Spinal cord (tissue), 10 donors: ENCODE measurements around the gene FOXD2. TPM values are rescaled to one million over a fixed set of nuclear protein-coding genes. Genes with fewer than 3 reads are reported as not detected.
"Not testable (repeated sequence)": the region's sequence is repeated elsewhere in the genome, so short reads cannot be mapped to it uniquely, and the experiment has no call there.

Experiments used
- DNase-seq, 6 donors: peaks; one replicate each; pipeline versions ENCODE4 v3.0.0 to v3.0.0-alpha.2; 2013 to 2015; ENCODE audit warnings: low spot score in 6 of 6, low read depth in 4 of 6
- H3K27ac ChIP-seq: one replicate; pipeline ENCODE4 v1.5.1; 2013; ENCODE audit warnings: low read depth, low read length, control low read depth
- H3K27me3 ChIP-seq: one replicate; pipeline ENCODE4 v1.6.1; 2013; ENCODE audit warnings: low read length; ENCODE audit not compliant: control insufficient read depth, insufficient read depth
- H3K36me3 ChIP-seq: one replicate; pipeline ENCODE4 v1.6.1; 2013; ENCODE audit warnings: low read length; ENCODE audit not compliant: control insufficient read depth, insufficient read depth
- H3K4me1 ChIP-seq: one replicate; pipeline ENCODE4 v1.6.1; 2013; ENCODE audit warnings: low read length; ENCODE audit not compliant: control insufficient read depth, insufficient read depth
- H3K4me3 ChIP-seq: one replicate; pipeline ENCODE4 v1.5.1; 2013; ENCODE audit warnings: low read depth, low read length, control low read depth
- H3K9me3 ChIP-seq: one replicate; pipeline ENCODE4 v1.6.1; 2013; ENCODE audit warnings: low read length; ENCODE audit not compliant: control insufficient read depth, insufficient read depth
- WGBS: methylation state at CpG from one replicate; pipeline ENCODE4 v1.1.5; 2013; ENCODE audit warnings: missing lambda C conversion rate; ENCODE audit not compliant: insufficient coverage; 5-methylcytosine and 5-hydroxymethylcytosine counted together
- polyA plus RNA-seq, 2 donors: library from polyadenylated mRNA; unstranded; fragments of 120-200 nt; gene quantifications; one replicate each; pipeline ENCODE4 v1.2.1, GENCODE V29; 2013; ENCODE audit not compliant: insufficient read length in 2 of 2
- total RNA-seq, 2 donors: library from RNA; depleted of rRNA in 1 of 2; stranded (reverse); fragments of 120-200 nt in 1 of 2; fragments of >200 nt in 1 of 2; gene quantifications; one replicate each; pipeline versions ENCODE4 v1.2.3 to v1.2.4, GENCODE V29; 2013 to 2014
- donor health status: healthy.

The FOXD2 gene
- total and polyA plus RNA-seq, 4 donors, result 0.36 to 14.3 (median 3.3) TPM

GRCh38 chr1:47457547-47457946 is 19.7 kb downstream of the FOXD2 start:
- 86% methylated on average over 11 of the region's 16 CpGs for WGBS
- H3K27me3 ChIP-seq, result peaks cover 36% of the 10 kb centered on the region

GRCh38 chr1:47459253-47459788 is 21.5 kb downstream of the FOXD2 start:
- peaks cover 4% of the 10 kb centered on the region for H3K4me1 ChIP-seq
- H3K27ac ChIP-seq, result no peak overlapping the region
- DNase-seq, result peak in 1 of 6 donors; percentile 66
- 22% methylated on average over 6 of the region's 11 CpGs for WGBS
- H3K27me3 ChIP-seq, result peaks cover 44% of the 10 kb centered on the region
- H3K36me3 ChIP-seq, result no peaks in the 10 kb centered on the region
- no peaks in the 10 kb centered on the region for H3K9me3 ChIP-seq
- H3K4me3 ChIP-seq, result no peak overlapping the region

More at GRCh38 chr1:47457547-47457946, 19.7 kb downstream of the FOXD2 start:
- not testable (repeated sequence) for DNase-seq, H3K9me3 ChIP-seq, H3K27ac ChIP-seq, H3K4me3 ChIP-seq, H3K36me3 ChIP-seq, H3K4me1 ChIP-seq

GRCh38 chr1:47460040-47460439 is 22.2 kb downstream of the FOXD2 start:
- Histone ChIP-seq H3K4me1 (peaks cover 4% of the 10 kb centered on the region), H3K36me3 (no peaks in the 10 kb centered on the region), H3K4me3 (no peak overlapping the region), H3K27me3 (peaks cover 42% of the 10 kb centered on the region), H3K9me3 (no peaks in the 10 kb centered on the region), H3K27ac (no peak overlapping the region)
- 0% methylated on average over 2 of the region's 5 CpGs for WGBS
- no peak for DNase-seq

GRCh38 chr1:47460456-47460855 is 22.6 kb downstream of the FOXD2 start:
- Histone ChIP-seq H3K4me1 (peaks cover 4% of the 10 kb centered on the region), H3K4me3 (no peak overlapping the region), H3K36me3 (no peaks in the 10 kb centered on the region), H3K27ac (no peak overlapping the region), H3K27me3 (peaks cover 42% of the 10 kb centered on the region), H3K9me3 (no peaks in the 10 kb centered on the region)
- no peak for DNase-seq

GRCh38 chr1:47465605-47466004 is 27.8 kb downstream of the FOXD2 start:
- 68% methylated on average over 3 of the region's 3 CpGs for WGBS
- H3K4me3 ChIP-seq, result no peak overlapping the region
- no peaks in the 10 kb centered on the region for H3K9me3 ChIP-seq
- no peaks in the 10 kb centered on the region for H3K36me3 ChIP-seq
- DNase-seq, result peak in 1 of 6 donors; percentile 47
- no peak overlapping the region for H3K27ac ChIP-seq
- H3K27me3 ChIP-seq, result peaks cover 25% of the 10 kb centered on the region
- H3K4me1 ChIP-seq, result peaks cover 8% of the 10 kb centered on the region

- H3K36me3 ChIP-seq, result no peaks in the 10 kb centered on the region
- peaks cover 8% of the 10 kb centered on the region for H3K4me1 ChIP-seq
- WGBS, result 15% methylated on average over 3 of the region's 4 CpGs
- H3K27me3 ChIP-seq, result peaks cover 4% of the 10 kb centered on the region
- H3K27ac ChIP-seq, result no peak overlapping the region
- peak in 2 of 6 donors; percentile 47 to 65 for DNase-seq
- H3K4me3 ChIP-seq, result no peak overlapping the region
- H3K9me3 ChIP-seq, result no peaks in the 10 kb centered on the region
Measured at GRCh38 chr1:47468709-47469389, 31.0 kb downstream of the FOXD2 start.

GRCh38 chr1:47469390-47469759 is 31.5 kb downstream of the FOXD2 start:
- Histone ChIP-seq H3K27ac (no peak overlapping the region), H3K27me3 (peaks cover 2% of the 10 kb centered on the region), H3K4me3 (no peak overlapping the region), H3K36me3 (no peaks in the 10 kb centered on the region), H3K9me3 (no peaks in the 10 kb centered on the region), H3K4me1 (peaks cover 8% of the 10 kb centered on the region)
- DNase-seq, result peak in 1 of 6 donors; percentile 5
- WGBS, result no CpG with 5 or more reads among the region's 2 CpGs

GRCh38 chr1:47469910-47470309 is 32.1 kb downstream of the FOXD2 start:
- DNase-seq, result no peak
- H3K36me3 ChIP-seq, result no peaks in the 10 kb centered on the region
- no peak overlapping the region for H3K4me3 ChIP-seq
- H3K4me1 ChIP-seq, result peaks cover 8% of the 10 kb centered on the region
- peaks cover 2% of the 10 kb centered on the region for H3K27me3 ChIP-seq
- no peaks in the 10 kb centered on the region for H3K9me3 ChIP-seq
- no peak overlapping the region for H3K27ac ChIP-seq
- 95% methylated on average over 6 of the region's 7 CpGs for WGBS

- peaks cover under 1% of the 10 kb centered on the region for H3K27me3 ChIP-seq
- no peak overlapping the region for H3K4me3 ChIP-seq
- H3K27ac ChIP-seq, result no peak overlapping the region
- peaks cover 8% of the 10 kb centered on the region for H3K4me1 ChIP-seq
- DNase-seq, result no peak
- whole genome bisulfite sequencing, result 63% methylated on average over 5 of the region's 5 CpGs
- no peaks in the 10 kb centered on the region for H3K36me3 ChIP-seq
- no peaks in the 10 kb centered on the region for H3K9me3 ChIP-seq
Measured at GRCh38 chr1:47471163-47471562, 33.3 kb downstream of the FOXD2 start.
